Caco-2 (cell line): ENCODE data around the gene ZNF490. TPM values are rescaled to one million over a fixed set of nuclear protein-coding genes. Genes with fewer than 3 reads are reported as not detected.

ENCODE experiments used
- BruUV-seq: library from RNA; stranded (reverse); fragments of 400-500 nt; replicated peaks from 2 replicates; lab custom pipeline; 2021; lab: Mats Ljungman, UMichigan
- CTCF ChIA-PET: fragments of 300-600 bp; sonication (Branson Sonifier 250); formaldehyde crosslinking; loops from one replicate; lab custom pipeline; 2022; ENCODE audit warnings: antibody characterized with exemption; lab: Charles Lee
- POLR2A ChIA-PET: fragments of 300-600 bp; sonication (Branson Sonifier 250); formaldehyde crosslinking; loops from one replicate; lab custom pipeline; 2022; ENCODE audit warnings: antibody characterized with exemption; lab: Charles Lee
- DNase-seq, 2 experiments: peaks; one replicate each; pipeline versions ENCODE4 v3.0.0 to v3.0.0-alpha.2; 2020 to 2022
- H3K27me3 ChIP-seq: replicated peaks from 2 replicates; pipeline ENCODE4 v1.6.0; 2011; ENCODE audit warnings: low read length; ENCODE audit not compliant: control insufficient read depth, insufficient read depth
- H3K36me3 ChIP-seq: 2 replicates; pipeline ENCODE4 v1.5.1; 2011; ENCODE audit warnings: low read length; ENCODE audit not compliant: control insufficient read depth, insufficient read depth
- H3K4me1 ChIP-seq: fragments of 250-450 bp; sonication (Bioruptor Pico); 2 replicates; pipeline ENCODE4 v1.5.1; 2020; ENCODE audit warnings: mild to moderate bottlenecking
- H3K4me3 ChIP-seq: 2 replicates; pipeline ENCODE4 v1.5.1; 2011; ENCODE audit warnings: low read depth, mild to moderate bottlenecking, control low read depth, low read length
- H3K9me3 ChIP-seq: fragments of 250-450 bp; sonication (Bioruptor Pico); 2 replicates; pipeline ENCODE4 v1.5.1; 2020; ENCODE audit warnings: mild to moderate bottlenecking, moderate library complexity
- H3K27ac Mint-ChIP-seq: one replicate; pipeline ENCODE4 v1.8.0; 2022; ENCODE audit warnings: mixed read lengths; ENCODE audit not compliant: unreplicated experiment
- H3K27me3 Mint-ChIP-seq: one replicate; pipeline ENCODE4 v1.8.0; 2022; ENCODE audit warnings: mixed read lengths; ENCODE audit not compliant: insufficient read depth, unreplicated experiment
- H3K36me3 Mint-ChIP-seq: one replicate; pipeline ENCODE4 v1.8.0; 2022; ENCODE audit warnings: mild to moderate bottlenecking, mixed read lengths; ENCODE audit not compliant: insufficient read depth, unreplicated experiment
- H3K4me1 Mint-ChIP-seq: one replicate; pipeline ENCODE4 v1.8.0; 2022; ENCODE audit warnings: low read depth, mixed read lengths; ENCODE audit not compliant: unreplicated experiment
- H3K4me3 Mint-ChIP-seq: one replicate; pipeline ENCODE4 v1.8.0; 2022; ENCODE audit warnings: mild to moderate bottlenecking, moderate library complexity, mixed read lengths; ENCODE audit not compliant: unreplicated experiment
- H3K9me3 Mint-ChIP-seq: one replicate; pipeline ENCODE4 v1.8.0; 2022; ENCODE audit warnings: mixed read lengths; ENCODE audit not compliant: unreplicated experiment
- CTCF ChIP-seq, 2 experiments: fragments of 200-600 bp in 1 of 2; IDR thresholded peaks; 1 replicate in 1 of 2; 2 replicates in 1 of 2; pipeline versions ENCODE4 v1.5.1 to v1.8.0; 2011 to 2022; ENCODE audit warnings: antibody characterized with exemption in 1 of 2, control low read depth in 1 of 2, inconsistent platforms in 1 of 2, low read depth in 1 of 2, low read length in 1 of 2, mild to moderate bottlenecking in 1 of 2, moderate library complexity in 1 of 2; ENCODE audit not compliant: insufficient read depth in 1 of 2, severe bottlenecking in 1 of 2, unreplicated experiment in 1 of 2
- intact Hi-C: fragments of 100-400 bp; cut with micrococcal nuclease; formaldehyde crosslinking; loops from one replicate; pipeline ENCODE4 v1.10.0; 2022; ENCODE audit not compliant: unreplicated experiment
- total RNA-seq: library from RNA; stranded (reverse); gene quantifications from 2 replicates; pipeline ENCODE4 v1.2.3, GENCODE V29; 2022

ZNF490 gene
- total RNA-seq, 1 experiment from 2014 or later: 6.3 TPM

GRCh38 chr19:12649941-12650340 is 39.3 kb upstream of the ZNF490 start:
- Mint-ChIP-seq H3K27me3 (no peaks in the 10 kb centered on the region), H3K36me3 (peaks cover 6% of the 10 kb centered on the region), H3K9me3 (peaks cover 6% of the 10 kb centered on the region), H3K27ac (no peak overlapping the region), H3K4me1 (no peaks in the 10 kb centered on the region), H3K4me3 (no peak overlapping the region)
- Histone ChIP-seq H3K4me1 (no peaks in the 10 kb centered on the region), H3K4me3 (no peak overlapping the region), H3K9me3 (no peaks in the 10 kb centered on the region), H3K36me3 (no peaks in the 10 kb centered on the region), H3K27me3 (no peaks in the 10 kb centered on the region)
- no TSS peak for BruUV-seq
- no peak for DNase-seq
- ChIA-PET POLR2A (no interaction called here), CTCF (no interaction called here)
- TF ChIP-seq CTCF (IDR thresholded peaks at IDR 0.05; ENCODE audit: insufficient read depth in 1 of 2, low read depth in 1 of 2, low read length in 1 of 2, severe bottlenecking in 1 of 2, unreplicated experiment in 1 of 2): no peak
- intact Hi-C loops: no loop called here

GRCh38 chr19:12648088-12648487 is 37.5 kb upstream of the ZNF490 start:
- TF ChIP-seq CTCF (IDR thresholded peaks at IDR 0.05; ENCODE audit: insufficient read depth in 1 of 2, low read depth in 1 of 2, low read length in 1 of 2, severe bottlenecking in 1 of 2, unreplicated experiment in 1 of 2): no peak
- Mint-ChIP-seq H3K27me3 (no peaks in the 10 kb centered on the region), H3K9me3 (peaks cover 6% of the 10 kb centered on the region), H3K4me3 (no peak overlapping the region), H3K27ac (no peak overlapping the region), H3K4me1 (no peaks in the 10 kb centered on the region), H3K36me3 (no peaks in the 10 kb centered on the region)
- no peak for DNase-seq
- H3K27me3 ChIP-seq: no peaks in the 10 kb centered on the region
- no peak overlapping the region for H3K4me3 ChIP-seq
- intact Hi-C loops: no loop called here
- H3K4me1 ChIP-seq: no peaks in the 10 kb centered on the region
- POLR2A ChIA-PET: no interaction called here
- H3K36me3 ChIP-seq: no peaks in the 10 kb centered on the region
- BruUV-seq: no TSS peak
- H3K9me3 ChIP-seq: no peaks in the 10 kb centered on the region
- CTCF ChIA-PET: no interaction called here

- no peaks in the 10 kb centered on the region for H3K4me1 ChIP-seq
- Mint-ChIP-seq H3K36me3 (no peaks in the 10 kb centered on the region), H3K4me1 (no peaks in the 10 kb centered on the region), H3K4me3 (no peak overlapping the region), H3K27ac (peak overlapping the region; percentile 17), H3K9me3 (peaks cover 6% of the 10 kb centered on the region), H3K27me3 (no peaks in the 10 kb centered on the region)
- no peaks in the 10 kb centered on the region for H3K27me3 ChIP-seq
- no peak for DNase-seq
- H3K36me3 ChIP-seq: no peaks in the 10 kb centered on the region
- no peak overlapping the region for H3K4me3 ChIP-seq
- ChIA-PET CTCF (no interaction called here), POLR2A (no interaction called here)
- intact Hi-C loops: no loop called here
- TF ChIP-seq CTCF (IDR thresholded peaks at IDR 0.05; ENCODE audit: insufficient read depth in 1 of 2, low read depth in 1 of 2, low read length in 1 of 2, severe bottlenecking in 1 of 2, unreplicated experiment in 1 of 2): no peak
- H3K9me3 ChIP-seq: no peaks in the 10 kb centered on the region
- no TSS peak for BruUV-seq
These were observed 37.0 kb upstream of the ZNF490 start for GRCh38 chr19:12647490-12648071.
